GM06990 (cell line): ENCODE results near the gene TAF1B.
"Not testable (repeated sequence)": the region's sequence is repeated elsewhere in the genome, so short reads cannot be mapped to it uniquely, and the experiment has no call there.

Source experiments
- DNase-seq: peaks from one replicate; pipeline ENCODE4 v3.0.0-alpha.2; 2011; ENCODE audit not compliant: insufficient read length; ENCODE audit errors: extremely low read depth
- H3K27me3 ChIP-seq: replicated peaks from 2 replicates; pipeline ENCODE4 v1.6.0; 2011; ENCODE audit warnings: low read length; ENCODE audit not compliant: control insufficient read depth, insufficient read depth
- H3K36me3 ChIP-seq: 2 replicates; pipeline ENCODE4 v1.5.1; 2011; ENCODE audit warnings: low read length; ENCODE audit not compliant: control insufficient read depth, insufficient read depth
- H3K4me3 ChIP-seq: replicated peaks from 2 replicates; pipeline ENCODE4 v1.5.1; 2011; ENCODE audit warnings: low read depth, mild to moderate bottlenecking, control low read depth, low read length
- TF ChIP-seq, protein P1 (sequence below): IDR thresholded peaks from 2 replicates; pipeline ENCODE4 v1.5.1; 2011; ENCODE audit warnings: low read length, control low read depth, mild to moderate bottlenecking, inconsistent platforms; ENCODE audit not compliant: insufficient read depth, poor library complexity, severe bottlenecking

The TAF1B gene

DNA sequence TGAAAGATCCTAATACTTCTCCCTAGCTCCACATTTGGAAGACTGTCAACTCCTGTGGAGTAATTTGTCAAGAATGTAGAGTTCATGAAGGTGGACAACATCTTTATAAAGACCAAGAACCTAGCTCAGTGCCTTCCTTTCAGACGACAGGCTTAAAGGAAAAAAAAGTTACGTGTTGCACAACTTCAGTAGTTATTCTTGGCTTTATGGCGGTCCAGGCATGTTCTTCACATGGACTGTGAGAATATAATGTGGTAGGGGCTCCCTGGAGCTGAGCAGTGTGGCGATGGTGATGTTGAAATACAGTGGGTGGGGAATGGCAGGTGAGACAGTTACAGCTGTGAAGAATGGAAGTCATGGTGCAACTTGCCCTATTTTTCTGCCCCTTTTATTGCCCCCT lies 3.9 kb downstream of the TAF1B start:
- H3K36me3 ChIP-seq, result peaks cover 8% of the 10 kb centered on the region
- no peak overlapping the region for H3K4me3 ChIP-seq
- TF ChIP-seq, protein P1, sequence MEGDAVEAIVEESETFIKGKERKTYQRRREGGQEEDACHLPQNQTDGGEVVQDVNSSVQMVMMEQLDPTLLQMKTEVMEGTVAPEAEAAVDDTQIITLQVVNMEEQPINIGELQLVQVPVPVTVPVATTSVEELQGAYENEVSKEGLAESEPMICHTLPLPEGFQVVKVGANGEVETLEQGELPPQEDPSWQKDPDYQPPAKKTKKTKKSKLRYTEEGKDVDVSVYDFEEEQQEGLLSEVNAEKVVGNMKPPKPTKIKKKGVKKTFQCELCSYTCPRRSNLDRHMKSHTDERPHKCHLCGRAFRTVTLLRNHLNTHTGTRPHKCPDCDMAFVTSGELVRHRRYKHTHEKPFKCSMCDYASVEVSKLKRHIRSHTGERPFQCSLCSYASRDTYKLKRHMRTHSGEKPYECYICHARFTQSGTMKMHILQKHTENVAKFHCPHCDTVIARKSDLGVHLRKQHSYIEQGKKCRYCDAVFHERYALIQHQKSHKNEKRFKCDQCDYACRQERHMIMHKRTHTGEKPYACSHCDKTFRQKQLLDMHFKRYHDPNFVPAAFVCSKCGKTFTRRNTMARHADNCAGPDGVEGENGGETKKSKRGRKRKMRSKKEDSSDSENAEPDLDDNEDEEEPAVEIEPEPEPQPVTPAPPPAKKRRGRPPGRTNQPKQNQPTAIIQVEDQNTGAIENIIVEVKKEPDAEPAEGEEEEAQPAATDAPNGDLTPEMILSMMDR, result no peak
- DNase-seq, result no peak
- H3K27me3 ChIP-seq, result no peaks in the 10 kb centered on the region

DNA sequence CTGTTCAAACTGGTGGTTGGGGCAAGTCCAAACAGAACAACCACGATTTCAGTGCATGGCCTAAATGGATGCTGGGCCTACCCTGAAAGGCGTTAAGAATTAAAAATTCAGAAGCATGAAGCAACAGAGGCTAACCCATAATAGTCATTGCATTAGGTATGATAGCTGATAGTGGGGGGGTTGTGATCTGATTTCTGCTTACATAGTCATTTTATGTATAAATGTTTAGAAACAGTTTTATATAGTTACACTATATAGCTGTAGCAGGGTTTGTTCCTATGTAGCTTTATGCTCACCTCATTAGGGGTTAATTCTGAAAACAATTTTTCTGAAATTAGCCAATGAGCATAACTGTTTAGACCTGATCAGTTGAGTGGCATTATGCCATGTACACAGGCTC lies 9.6 kb downstream of the TAF1B start:
- TF ChIP-seq, protein P1, result no peak
- DNase-seq, result no peak
- H3K27me3 ChIP-seq, result no peaks in the 10 kb centered on the region
- peaks cover 11% of the 10 kb centered on the region for H3K36me3 ChIP-seq
- no peak overlapping the region for H3K4me3 ChIP-seq

DNA sequence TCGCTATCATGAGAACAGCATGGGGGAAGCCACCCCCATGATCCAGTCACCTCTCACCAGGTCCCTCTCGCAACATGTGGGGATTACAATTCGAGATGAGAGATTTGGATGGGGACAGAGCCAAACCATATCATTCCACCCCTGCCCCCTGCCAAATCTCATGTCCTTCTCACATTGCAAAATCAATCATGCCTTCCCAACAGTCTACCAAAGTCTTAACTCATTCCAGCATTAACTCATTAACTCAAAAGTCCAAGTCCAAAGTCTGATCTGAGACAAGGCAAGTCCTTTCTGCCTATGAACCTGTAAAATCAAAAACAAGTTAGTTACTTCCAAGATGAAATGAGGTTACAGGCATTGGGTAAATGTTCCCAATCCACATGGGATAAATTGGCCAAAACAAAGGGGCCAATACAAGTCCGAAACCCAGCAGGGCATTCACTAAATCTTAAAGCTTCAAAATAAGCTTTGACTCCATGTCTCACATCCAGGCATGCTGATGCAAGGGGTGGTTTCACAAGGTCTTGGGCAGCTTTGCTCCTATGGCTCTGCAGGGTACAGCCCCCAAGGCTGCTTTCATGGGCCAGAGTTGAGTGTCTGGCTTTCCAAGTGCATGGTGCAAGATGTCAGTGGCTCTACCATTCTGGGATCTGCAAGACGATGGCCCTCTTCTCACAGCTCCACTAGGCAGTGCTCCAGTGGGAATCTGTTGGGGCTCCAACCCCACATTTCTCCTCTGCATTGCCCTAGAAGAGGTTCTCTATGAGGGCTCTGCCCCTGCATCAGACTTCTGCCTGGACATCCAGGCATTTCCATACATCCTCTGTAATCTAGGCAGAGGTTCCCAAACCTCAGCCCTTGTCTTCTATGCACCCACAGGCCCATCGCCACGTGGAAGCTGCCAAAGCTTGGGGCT lies 14.8 kb downstream of the TAF1B start:
- peaks cover 14% of the 10 kb centered on the region for H3K36me3 ChIP-seq
- no peak overlapping the region for H3K4me3 ChIP-seq

DNA sequence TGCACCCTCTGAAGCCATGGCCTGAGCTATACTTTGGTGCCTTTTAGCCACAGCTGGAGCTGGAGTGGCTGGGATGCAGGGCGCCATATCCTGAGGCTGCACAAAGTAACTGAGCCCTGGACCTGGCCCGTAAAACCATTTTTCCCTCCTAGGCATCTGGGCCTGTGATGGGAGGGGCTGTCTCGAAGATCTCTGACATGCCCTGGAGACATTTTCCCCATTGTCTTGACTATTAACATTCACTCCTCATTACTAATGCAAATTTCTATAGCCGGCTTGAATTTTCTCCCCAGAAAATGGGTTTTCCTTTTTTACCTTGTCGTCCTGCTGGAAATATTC lies 15.4 kb downstream of the TAF1B start:
- no peak for DNase-seq
- Histone ChIP-seq H3K36me3 (peaks cover 11% of the 10 kb centered on the region), H3K4me3 (no peak overlapping the region), H3K27me3 (no peaks in the 10 kb centered on the region)
- TF ChIP-seq, protein P1, result no peak

More for the DNA sequence above, 14.8 kb downstream of the TAF1B start:
- DNase-seq, result no peak
- H3K27me3 ChIP-seq, result no peaks in the 10 kb centered on the region
- TF ChIP-seq, protein P1, result no peak

DNA sequence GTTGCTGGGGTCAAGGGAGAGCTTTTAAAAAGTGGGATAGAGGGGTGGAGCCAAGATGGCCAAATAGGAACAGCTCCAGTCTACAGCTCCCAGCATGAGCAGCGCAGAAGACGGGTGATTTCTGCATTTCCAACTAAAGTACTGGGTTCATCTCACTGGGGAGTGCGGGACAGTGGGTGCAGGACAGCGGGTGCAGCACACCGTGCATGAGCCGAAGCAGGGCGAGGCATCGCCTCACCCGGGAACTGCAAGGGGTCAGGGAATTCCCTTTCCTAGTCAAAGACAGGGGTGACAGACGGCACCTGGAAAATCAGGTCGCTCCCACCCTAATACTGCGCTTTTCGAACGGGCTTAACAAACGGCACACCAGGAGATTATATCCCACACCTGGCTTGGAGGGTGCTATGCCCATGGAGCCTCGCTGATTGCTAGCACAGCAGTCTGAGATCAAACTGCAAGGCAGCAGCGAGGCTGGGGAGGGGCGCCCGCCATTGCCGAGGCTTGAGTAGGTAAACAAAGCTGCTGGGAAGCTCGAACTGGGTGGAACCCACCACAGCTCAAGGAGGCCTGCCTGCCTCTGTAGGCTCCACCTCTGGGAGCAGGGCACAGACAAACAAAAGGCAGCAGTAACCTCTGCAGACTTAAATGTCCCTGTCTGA lies 17.8 kb downstream of the TAF1B start:
- not testable (repeated sequence) for H3K4me3 ChIP-seq, DNase-seq, H3K27me3 ChIP-seq, H3K36me3 ChIP-seq

DNA sequence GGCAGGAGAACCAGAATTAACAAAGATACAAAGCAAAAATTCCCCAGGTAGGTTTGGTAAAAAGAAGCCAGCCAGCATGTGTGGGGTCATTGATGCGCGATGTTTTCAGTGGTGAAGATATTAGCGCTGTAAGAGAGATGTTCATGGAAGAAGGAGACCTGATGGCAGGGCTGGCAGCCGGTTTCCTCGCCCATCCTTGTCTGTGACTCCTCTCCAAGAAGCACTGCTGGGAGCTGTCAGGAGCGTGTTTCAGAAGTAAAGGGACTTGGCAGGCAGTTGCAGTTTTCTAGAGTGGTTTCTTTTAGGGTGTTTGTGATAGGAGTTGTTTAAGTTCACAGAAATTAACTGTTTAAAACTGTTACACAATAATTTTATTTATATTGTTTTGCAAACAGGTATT lies 24.6 kb downstream of the TAF1B start:
- H3K36me3 ChIP-seq, result no peaks in the 10 kb centered on the region; the same call in 1 of the 2 replicates
- no peaks in the 10 kb centered on the region for H3K27me3 ChIP-seq
- DNase-seq, result no peak
- TF ChIP-seq, protein P1, result no peak
- no peak overlapping the region for H3K4me3 ChIP-seq
